Suppressor macrophage (primary cell): ENCODE data around the gene IQSEC3.

Source experiments
- DNase-seq, 4 experiments: peaks; one replicate each; pipeline ENCODE4 v3.0.0-alpha.2; 2020 to 2022

Gene IQSEC3

DNA sequence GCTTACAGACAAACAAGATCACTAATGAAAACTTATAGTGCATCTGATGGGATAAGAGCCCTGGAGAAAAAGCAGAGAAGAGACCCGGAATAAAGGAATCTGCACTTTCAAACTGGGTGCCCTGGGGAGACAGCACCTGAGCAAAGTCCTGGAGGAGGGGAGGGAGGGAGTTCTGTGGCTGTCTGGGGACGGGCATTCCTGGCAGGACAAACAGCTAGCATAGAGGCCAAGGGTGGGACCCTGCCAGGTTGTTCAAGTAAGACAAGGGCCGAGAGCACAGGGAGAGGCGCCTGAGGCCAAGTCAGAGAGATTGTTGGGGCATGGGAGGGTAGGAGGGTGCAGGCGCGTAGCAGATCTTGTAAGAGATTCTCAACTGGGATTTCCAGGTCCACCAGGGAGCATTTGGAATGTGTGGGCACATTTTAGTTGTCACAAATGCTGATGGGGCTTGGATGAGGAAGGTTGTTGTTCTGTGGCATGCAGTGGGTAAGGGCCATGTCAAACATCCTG, 14.2 kb downstream of the IQSEC3 start:
- DNase-seq, result no peak

DNA sequence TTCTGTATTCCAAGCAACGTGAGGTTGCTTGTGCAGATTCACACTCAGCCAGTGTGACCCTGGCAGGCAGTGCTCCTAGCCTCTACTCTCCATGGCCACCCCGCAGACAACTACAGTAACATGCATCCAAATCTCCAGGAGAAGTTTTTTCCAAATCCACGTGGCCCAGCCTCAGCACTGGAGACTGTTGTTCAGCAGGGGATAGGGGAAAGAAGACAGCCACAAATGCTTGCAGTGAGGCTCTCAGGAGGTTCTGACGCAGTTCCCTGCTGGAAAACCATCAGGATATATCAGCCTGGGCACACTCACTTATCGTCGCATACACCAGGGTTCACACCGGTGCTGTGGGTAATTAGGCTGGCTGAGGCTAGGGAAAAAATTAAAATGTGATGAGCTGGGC, 16.2 kb downstream of the IQSEC3 start:
- DNase-seq, result no peak

DNA sequence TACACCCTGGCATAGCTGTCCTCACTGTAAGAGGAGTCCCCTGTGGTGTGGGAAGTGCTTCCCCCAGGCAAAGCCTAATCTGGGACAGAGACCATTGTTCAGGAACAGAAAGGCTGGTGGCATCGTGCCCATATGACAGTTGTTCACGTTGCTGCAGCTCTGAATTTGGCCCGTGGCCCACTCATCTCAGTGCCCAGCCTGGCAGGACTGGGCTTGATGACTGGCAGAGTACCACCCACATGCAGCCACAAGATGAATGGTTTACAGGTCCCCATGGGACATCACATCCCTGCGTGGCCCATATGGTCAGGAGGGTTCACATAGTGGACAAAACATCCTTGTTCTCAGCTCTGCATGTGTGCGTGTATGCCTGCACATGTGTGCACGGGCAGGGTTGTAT, 17.5 kb downstream of the IQSEC3 start:
- no peak for DNase-seq

DNA sequence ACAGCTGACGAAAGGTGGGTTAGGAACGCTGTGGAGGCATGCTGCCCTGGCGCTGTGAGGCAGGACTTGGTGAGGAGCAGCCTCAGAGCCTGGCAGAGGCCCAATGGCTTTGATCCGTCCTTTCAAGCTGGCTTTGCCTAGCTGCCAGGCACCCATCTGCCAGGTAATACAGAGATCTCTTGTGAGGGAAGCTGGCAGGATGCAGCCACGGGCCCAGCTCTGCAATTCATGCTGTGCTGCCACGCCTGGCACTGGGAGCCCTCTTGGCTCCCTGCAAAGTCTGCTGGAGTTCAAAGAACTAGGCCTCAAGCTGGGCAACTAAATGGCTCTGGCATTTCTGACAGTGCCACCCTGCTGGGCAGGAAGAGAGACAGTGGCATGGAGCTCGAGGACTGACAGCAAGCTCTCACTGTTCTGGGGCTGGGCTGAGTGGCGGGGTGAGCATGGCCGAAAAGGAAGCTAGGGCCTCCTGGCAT, 18.7 kb downstream of the IQSEC3 start:
- DNase-seq, result no peak

DNA sequence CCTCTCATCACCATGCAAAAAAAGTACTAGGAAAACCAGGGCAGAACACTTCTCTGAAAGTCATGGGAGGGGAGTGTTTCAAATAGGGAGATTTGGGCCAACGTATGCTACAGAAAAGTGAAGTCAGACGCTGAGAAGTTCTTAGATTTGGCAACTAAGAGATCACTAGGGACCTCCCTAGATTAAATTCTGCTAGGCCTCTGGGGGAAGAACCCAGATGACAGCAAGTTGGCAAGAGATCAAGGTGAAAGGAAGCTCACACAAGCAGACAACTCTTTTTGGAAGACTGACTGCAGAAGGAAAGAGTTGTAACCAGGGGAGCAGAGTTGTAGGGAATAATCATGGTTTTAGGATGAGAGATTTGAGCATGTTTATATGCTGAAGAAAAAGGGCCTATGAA, 20.7 kb downstream of the IQSEC3 start:
- DNase-seq, result no peak

DNA sequence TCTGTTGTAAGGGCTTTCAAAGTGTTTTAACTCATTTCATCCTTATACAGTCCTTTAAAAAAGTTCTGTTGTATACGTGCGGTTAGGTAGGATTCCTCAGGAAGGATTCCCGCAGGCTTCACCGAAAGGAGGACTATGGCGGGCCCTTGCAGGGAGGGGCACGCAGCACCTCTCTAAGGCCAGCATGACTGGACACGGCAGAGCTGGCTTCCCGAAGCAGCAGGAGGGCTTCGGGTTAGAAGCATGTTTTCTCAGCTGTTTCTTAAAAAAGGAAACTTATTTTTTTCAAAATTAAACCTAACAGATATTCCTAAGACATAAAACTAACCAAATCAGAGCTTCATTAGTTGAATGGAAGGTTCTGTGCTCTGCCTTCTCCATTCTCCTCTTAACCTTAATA, 21.3 kb downstream of the IQSEC3 start:
- no peak for DNase-seq

DNA sequence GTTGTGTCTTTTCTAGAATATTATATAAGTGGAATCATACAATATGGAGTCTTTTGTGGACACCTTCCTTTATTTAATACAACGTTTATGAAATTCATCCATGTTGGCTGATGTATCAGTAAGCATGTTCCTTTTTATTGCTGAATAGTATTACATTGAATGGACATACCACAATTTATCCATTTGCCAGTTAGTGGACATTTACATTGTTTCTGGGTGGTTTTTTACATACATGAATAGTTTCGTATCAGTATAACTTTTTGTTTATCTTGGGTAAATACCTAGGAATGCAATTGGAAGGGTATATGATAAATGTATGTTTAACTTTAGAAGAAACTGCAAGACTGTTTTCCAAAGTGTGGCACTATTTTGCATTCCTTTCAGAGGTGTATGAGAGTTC, 23.1 kb downstream of the IQSEC3 start:
- DNase-seq, result no peak

DNA sequence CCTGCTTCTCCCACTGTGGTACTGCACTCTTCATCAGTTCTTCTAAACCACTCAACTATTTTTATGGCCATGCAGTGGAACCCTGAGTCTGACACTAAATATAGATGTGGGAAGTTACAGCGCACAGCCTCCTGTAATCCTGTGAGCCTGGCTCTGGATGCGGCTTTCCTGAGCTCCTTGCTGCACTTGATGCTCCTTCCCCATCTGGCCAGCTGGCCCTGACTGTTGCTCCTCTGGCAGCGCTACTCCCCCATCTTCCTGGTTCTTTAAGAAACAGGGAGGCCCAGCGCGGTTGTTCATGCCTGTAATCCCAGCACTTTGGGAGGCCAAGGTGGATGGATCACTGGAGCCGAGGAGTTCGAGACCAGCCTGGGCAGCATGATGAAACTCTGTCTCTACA, 24.6 kb downstream of the IQSEC3 start:
- DNase-seq, result peak in 1 of 4 experiments; percentile 24

DNA sequence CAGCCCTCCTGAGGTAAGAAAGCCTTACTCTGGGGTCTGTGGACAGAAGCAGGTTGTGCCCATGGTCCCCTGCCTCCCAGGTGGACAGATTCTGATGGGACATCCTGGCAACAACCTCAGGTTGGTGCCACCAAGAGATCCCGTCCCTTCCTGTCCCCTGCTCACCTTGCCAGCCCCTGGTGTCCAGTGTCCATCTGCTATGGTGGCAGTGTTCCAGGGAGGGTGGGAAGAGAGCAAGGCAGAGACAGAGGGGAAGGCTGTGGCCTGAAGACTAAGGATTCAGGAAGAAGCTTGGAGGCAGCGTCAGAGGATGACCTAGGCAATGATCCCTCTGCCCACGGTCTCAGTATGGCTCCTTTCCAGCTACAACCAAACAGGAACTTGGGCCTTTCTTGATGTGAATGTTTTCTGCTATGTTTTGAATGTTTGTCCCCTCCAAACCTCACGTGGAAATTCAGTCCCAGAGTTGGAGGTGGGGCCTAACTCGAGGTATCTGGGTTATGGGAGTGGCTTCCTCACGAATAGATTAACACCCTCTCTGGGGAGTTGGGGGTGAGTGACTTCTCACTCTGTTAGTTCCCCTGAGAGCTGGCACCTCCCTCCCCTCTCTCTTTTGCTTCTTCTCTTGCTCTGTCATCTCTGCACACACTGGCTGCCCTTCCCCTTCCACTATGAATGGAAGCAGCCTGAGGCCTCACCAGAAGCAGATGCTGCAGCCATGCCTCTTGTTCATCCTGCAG, 26.9 kb downstream of the IQSEC3 start:
- peak; percentile 78 to 90 (median 84) for DNase-seq

DNA sequence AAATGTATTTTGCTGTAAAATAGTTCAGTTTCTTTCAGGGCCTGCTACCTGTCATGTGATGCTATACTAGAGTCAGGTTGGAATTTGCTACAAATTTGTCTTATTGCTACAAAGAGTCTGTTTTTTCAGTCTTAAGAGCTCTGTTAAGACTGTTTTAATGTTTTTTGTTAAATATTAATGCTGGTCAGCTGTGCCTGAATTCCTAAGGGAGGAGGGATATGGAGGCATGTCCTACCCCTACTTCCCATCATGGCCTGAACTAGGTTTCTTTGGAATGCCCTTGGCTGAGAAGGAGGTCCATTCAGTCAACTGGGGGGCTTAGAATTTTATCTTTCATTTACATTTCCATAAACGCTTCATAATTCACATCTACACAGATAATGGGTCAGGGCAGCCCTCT, 30.0 kb downstream of the IQSEC3 start:
- DNase-seq, result no peak

DNA sequence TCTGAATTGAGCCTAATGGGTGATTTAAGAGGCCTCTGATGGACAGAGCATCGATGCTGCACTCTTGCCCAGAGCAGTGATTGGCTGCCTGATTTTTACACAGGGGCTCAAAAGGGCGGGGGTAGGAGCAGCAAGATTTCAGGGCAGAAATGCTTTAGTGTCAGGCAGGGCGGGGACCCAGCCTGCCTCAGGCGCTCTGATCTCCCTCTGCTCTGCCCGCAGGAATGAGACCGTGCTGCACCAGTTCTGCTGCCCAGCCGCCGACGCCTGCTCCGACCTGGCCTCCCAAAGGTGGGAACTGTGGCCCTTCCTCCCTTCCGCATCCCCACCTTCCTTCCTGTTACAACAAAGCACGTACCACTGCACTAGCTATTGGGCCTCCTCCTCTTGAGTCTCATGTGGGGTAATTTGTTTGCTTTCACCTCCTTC, 32.4 kb downstream of the IQSEC3 start:
- DNase-seq, result no peak

DNA sequence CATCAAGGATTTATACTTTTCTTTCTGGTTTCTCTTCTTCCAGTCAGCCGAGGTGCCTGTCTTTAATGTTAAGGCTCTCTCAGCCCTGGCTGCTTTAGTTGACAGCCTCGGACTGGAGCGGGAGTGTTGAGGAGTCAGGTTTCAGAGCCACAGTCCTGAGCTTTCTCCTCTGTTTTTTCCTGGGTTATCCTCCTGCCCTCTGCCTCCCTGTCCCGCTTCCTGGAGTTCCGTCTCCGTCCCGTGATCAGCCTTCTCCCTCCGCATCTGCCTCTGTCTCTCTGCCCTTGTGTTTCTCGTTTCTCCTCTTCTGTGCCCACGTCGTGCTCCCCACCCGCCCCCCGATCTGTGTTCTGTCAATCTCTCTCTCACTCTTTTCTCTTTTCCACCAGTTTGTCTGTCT, 33.0 kb downstream of the IQSEC3 start:
- DNase-seq, result no peak

DNA sequence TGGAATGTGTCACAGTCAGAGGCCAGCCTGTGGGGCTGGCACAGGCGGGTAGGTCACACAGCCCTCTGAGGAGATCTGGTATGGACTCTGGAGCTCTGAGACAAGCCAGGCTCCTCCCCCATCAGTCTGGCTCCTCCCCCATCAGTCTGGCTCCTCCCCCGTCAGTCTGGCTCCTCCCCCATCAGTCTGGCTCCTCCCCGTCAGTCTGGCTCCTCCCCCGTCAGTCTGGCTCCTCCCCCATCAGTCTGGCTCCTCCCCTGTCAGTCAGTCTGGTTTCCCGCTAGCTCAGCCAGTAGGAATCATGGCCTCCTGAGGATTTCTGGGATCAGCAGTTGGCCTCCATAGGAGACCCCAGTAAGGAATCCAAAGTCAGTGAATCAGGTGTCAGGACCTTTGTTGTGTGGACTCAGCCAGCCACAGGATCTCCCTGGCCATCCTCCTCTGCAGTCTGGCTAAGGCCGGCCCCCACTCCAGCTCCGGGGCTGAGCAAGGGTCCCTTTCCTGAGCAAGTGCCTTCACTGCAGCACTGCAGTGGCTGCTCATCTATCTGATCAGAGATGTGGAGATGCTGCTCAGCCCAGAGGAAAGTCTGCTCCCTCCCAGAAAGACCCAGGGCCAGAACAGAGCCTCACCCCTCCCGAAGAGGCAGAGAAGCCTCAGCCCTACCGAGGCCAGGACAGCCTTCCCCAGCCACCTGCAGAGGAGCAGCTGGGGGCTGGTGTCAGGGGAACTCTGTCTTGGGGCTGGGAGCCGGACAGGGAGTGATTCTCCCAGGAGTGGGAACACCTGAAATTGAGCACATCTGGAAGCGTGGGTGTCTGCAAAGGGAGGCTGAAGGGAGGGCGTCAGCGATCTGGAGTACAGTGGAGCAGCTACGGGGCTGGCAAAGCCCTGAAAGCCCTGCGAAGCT, 35.7 kb downstream of the IQSEC3 start:
- peak in 2 of 4 experiments; percentile 5 to 15 for DNase-seq

DNA sequence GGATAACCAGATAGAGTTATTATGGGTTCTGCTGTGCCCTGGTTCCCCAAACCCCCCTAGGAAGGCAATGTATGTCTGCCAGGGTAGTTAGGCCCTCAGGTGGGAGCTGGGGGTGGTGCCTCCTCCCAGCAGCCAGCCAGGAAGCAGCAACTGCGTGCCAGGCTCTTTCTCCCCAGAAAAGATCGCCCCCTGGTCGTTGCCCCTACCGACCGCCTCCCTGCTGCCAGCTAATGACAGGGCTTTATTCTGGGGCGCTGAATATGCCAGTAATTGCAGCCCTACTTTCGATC, 36.3 kb downstream of the IQSEC3 start:
- DNase-seq, result no peak

DNA sequence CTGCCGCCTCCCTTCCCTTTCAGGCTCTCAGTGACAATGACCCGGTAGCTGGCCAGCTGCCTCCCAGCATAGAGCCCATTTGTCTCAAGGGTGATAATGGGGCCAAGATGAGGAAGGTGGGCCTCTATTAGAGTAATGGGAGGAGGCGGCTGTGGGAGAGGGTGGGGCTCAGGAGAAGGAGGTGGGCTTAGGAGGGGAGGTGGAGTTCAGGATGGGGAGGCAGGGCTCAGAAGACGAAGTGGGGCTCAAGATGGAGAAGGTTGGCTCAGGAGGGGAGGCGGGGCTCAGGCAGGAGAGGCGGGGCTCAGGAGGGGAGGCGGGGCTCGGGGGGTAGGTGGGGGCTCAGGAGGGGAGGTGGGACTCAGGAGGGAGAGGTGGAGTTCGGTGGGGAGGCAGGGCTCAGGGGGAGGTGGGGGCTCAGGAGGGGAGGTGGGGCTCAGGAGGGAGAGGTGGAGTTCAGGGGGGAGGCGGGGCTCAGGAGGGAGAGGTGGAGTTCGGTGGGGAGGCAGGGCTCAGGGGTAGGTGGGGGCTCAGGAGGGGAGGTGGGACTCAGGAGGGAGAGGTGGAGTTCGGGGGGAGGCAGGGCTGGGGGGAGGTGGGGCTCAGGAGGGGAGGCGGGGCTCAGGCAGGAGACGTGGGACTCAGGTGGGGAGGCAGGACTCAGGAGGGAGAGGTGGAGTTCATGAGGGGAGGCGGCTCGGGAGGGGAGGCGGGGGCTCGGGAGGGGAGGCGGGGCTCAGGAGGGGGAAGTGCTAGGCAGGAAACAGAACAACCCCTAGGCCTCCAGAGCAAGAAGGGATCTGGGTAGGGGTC, 36.8 kb downstream of the IQSEC3 start:
- DNase-seq, result no peak

DNA sequence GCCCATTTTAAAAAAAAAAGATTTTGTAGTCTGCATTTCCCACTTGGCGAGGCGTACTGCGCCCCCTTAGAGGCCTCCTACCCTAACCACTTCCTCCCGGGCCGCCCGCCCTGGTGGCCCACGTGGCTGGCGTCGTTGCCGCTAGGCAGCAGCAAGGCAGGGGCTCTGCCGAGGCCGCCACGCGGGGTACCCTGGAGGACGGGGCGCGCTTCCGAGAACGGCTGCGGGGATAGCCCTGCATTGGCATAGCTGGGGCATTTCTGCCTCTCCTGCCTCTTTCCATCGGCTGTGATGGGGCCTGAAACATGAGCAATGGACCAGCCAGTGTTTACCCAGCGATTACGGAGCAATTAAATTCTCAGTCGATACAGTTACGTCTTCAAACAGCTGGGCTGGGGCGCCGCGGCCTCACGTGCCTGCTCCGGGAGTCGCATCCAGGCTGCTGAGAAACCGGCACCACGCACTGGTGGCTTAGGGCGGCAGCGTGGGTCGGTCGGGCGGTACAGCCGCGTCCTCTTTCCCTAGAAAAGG, 38.0 kb downstream of the IQSEC3 start:
- DNase-seq, result peak in 3 of 4 experiments; percentile 20 to 45 (median 32)

DNA sequence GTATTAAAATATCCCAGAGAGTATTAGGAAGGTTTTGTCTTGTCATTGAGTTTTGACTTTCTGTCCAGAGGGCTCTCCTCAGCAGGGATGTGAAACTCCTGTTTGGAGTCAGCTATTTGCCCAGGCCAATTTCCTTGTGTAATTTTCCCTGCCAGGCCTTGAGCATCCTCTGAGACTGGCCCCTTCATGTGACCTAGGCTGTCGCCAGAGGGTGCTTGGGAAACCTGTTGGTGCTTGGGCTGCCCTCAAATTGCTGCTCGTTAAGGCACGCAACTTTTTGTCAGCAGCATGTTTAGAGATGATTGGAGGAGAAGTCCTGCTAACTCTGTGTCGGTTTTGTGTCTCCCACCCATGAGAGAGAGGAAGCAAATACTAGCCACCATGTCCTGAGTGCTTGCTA, 39.1 kb downstream of the IQSEC3 start:
- DNase-seq, result peak in 1 of 4 experiments; percentile 13

DNA sequence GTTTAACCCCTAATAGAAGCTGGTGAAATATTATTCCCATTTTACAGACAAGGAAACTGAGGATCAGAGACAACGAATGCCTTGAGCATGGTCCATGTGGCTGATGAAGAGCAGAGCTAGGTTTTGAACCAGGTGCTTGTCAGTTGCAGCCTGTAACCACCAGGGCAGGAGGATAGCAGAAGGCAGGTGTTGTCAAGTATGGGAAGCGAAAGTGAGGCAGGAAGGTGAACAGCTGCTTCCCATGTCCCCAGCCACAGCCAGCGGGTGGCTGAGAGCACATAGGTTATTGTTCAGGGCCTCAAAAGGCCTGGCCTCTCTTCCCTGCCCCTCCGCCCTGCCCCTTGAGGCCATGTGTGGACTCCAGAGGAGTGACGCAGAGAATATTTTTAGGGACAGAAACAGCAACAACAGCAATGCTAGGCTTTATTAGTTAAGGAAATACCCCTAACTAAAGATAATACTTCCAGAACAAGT, 39.6 kb downstream of the IQSEC3 start:
- DNase-seq, result no peak

DNA sequence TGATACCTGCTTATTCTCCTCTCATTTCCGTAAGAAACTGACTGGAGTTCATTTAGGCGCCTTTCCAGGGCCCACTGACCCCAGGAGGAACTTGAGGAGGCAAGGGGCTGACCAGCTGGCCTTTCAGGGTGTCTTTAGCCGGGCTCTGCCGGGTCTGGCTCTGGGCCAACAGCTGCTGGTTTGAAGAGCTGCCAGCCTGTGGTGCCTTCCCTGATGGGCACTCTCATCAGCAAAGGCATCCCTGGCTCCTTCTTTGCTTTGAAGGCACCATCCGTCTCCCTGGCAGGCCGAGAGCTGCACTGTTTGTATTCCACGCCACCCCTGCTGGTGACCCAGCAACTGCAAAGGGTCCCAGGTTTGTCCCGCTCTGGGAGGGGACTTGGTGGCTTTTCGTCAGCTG, 42.0 kb downstream of the IQSEC3 start:
- DNase-seq, result peak in 3 of 4 experiments; percentile 31 to 59 (median 35)

DNA sequence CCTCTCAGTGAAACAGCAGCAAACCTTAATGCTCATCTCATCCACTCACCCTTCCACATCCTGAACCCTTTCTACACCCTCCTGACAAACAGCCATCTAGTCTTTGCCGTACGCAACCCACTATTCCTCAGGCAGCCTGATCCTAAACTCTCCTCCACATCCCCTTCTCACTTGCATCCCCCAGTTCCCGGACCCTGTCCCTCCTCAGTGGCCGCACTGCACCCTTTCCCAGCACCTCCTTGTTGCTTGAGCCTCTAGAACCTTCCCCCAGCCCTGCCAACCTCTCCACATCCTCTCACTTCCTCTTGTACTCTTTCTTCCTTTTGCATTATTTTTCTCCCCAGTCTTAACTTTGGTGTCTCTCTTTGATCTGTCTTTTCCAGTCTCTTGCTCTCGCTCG, 42.9 kb downstream of the IQSEC3 start:
- peak in 1 of 4 experiments; percentile 20 for DNase-seq

DNA sequence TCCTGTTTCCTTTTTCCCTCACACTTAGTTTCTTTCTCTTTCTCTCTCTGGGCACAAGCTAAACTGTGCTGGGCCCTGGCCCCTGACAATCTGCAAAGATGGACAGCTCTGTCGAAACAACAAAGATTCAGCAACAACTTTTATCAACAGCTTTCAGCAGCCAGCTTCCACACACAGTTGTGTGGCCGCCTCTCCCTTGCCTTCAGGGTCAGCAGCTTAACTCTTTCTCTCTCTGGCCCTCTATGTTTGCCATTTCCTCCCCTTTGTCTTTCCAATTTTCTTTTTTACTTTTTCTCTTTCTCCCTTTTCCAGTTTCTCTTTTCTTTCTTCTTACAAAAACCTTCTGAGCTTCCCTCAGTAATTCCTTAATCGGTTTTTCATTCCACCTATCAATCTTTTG, 43.3 kb downstream of the IQSEC3 start:
- DNase-seq, result peak in 1 of 4 experiments; percentile 16
